GM11168 (cell line): Measurements from ENCODE around the gene KIRREL3.

Experiments used
- in situ Hi-C: fragments of 300-500 bp; cut with MboI; formaldehyde crosslinking; loops from one replicate; pipeline ENCODE4 v1.12.0; 2022; ENCODE audit warnings: low sequenced_read_pairs; ENCODE audit not compliant: unreplicated experiment

KIRREL3 gene

DNA sequence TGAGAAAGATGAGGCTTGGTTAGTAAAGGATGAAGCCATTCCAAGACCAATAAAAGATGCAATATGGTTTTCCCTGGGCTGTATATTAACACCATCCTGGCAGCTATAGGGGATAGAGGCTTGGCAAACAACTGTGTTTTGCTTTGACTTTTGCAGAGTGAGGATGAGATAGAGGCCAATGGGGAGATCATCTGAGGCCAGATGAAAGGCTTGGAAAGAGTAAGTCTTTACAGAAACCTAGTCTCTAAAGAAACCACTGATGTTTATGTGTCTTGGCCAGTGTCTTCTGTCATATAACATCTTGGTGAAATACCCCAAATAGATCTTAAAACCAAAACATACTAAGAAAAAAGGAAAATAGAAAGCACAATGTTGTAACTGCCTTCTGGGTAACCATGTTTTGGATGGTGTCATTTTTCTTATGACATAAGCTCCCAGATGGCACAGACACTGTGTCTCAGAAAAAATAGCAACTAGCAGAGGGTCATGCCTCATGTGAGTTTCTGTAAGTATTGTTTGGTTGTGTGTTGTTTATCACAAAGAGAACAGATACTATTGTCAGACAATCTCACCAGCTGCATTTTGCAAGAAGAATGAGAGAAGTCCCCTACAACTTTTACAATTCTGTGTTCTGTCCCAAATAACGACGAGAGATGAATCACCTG lies 339.7 kb downstream of the KIRREL3 start:
- in situ Hi-C loops: no loop called here

DNA sequence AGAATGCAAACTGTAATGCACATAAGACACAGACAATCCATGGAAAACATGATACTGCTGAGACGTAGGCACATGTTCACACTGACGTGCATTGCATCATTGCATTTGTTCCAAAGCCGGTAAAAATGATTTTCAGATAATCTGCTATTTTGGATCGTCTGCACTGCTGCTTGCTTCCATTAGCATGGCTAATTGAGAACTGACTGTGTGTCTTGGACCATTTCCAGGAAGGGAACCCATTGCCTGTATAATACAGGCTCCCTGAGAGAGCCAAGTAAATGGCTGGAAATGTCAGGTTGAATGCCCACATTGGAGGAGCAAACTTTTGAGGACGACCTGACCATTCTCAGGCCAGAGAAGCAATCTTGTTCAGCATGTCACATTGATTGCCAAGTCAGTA lies 340.2 kb downstream of the KIRREL3 start:
- in situ Hi-C loops: no loop called here

DNA sequence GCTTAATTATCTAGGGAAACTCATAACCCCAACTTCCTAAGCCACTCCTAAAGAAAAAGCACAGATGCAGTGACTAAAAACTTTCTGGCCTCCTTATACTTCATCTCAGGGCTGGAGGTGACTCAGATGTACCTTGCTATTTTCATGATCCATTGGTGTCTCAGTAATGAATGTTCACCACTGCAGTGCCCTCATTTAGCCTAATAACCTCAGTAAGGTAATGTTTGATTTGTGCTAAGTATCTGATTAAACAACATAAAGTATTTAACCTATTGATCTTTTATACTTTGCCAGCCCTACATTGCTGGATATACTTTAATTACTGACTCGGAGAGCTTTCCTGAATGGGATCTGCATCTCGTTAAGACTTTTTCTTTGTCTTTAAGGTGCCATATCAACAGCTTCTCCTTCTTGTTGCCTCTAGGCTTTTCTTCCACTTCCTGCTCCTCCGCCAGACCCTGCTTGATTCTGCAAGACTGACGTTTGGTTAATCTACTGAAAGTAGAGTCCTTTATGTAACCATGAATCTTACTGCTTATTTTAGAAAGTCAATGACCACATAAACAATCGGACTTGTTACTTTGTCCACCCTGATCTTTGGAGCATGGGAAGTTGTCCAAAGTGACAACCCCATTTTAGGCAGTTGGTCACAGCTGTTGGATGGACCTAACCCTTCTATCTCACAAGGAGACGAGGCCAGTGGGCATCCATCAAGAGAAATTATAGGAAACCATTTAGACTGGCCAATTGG lies 342.1 kb downstream of the KIRREL3 start:
- in situ Hi-C loops: no loop called here

DNA sequence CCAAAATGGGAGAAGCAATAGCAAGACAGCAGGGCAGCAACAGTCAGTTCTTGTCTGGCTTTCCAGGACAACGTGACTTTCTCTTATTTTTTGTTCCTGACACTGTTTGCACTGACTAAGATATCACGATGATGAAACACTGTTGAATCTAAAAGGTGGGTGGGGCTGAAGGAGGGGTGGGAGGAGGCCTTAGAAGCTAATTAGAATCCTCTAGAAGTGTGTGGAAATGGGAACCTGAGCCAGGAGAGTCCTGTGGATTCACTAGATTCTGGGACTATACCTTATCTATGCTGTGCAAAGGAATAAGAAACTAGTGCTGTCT lies 344.8 kb downstream of the KIRREL3 start:
- in situ Hi-C loops: no loop called here

DNA sequence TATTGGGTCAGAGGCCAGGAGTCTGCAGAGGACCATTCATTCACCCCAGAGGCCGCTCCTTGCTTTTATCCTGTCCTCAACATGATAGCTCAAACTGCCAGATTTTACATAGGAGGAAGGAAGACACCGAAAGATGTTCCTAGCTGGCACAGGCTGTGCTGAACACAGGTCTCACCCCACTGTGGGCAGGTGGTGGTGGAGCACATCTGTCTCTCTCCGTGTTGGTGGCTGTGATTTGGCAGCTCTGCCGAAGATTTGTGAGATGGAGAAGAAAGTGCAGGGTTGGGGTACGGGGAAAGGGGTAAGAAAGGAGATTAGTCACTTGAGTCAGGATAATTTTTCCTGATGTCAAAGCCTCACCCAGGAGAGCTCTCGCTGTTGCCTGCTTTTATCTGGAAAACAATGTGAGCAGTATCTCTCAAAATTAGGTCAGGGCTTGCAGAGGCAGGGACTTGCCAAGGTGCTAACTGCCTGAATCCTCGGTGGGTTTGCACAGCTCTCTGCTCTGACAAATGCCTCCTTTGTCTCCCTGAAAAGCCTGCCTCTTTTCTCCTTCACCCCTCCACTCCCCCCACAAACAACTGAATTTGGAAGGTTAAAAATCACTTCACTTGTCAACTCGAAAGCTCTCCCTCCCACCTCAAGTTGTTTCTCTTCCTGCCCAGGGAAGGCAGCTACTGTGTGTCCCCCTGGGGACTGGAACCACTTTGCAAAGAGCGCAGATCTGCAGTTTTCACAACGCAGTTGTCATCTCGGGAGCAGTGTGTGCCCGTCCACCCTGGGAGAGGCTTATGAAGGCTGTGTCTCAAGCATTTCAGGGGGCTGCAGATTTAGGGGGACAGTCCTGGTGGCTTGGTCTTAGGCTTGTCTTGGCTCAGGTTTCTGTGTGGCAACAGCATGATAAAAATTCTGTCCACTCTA lies 345.4 kb downstream of the KIRREL3 start:
- in situ Hi-C loops: no loop called here

DNA sequence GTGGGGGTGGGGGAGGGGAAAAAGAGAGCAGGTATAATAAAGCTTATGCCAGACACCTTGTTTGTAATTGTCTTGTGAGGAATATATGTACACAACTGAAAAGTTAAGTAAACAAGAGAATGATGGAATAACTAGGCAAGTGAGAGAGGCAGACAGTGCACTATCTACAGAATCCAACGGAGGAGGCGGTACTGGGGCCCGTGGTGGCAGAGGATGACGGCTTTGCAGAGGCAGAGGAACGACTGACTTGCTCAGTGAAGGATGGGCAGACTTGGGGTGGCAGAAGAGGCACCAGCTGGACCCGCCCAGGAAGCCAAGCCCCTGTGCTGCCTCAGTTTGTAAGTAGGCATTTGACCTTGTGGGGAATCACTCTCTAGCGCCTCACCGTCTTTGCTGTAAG lies 347.5 kb downstream of the KIRREL3 start:
- in situ Hi-C loops: no loop called here

DNA sequence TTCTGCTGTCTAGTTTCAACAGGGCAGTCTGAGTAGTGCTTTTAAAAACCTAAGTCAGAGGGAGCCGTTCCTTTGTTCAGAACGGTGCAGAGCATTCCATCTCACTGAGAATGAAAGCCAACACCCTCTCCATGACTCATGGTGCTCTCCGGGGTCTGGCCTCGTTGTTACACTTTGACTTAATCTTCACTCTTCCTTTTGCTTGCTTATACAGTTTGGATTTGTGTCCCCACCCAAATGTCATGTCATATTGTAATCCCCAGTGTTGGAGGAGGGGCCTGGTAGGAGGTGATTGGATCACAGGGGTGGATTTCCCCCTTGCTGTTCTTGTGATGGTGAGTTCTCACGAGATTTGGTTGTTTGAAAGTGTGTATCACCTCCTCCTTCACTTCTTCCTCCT lies 352.8 kb downstream of the KIRREL3 start:
- in situ Hi-C loops: no loop called here

DNA sequence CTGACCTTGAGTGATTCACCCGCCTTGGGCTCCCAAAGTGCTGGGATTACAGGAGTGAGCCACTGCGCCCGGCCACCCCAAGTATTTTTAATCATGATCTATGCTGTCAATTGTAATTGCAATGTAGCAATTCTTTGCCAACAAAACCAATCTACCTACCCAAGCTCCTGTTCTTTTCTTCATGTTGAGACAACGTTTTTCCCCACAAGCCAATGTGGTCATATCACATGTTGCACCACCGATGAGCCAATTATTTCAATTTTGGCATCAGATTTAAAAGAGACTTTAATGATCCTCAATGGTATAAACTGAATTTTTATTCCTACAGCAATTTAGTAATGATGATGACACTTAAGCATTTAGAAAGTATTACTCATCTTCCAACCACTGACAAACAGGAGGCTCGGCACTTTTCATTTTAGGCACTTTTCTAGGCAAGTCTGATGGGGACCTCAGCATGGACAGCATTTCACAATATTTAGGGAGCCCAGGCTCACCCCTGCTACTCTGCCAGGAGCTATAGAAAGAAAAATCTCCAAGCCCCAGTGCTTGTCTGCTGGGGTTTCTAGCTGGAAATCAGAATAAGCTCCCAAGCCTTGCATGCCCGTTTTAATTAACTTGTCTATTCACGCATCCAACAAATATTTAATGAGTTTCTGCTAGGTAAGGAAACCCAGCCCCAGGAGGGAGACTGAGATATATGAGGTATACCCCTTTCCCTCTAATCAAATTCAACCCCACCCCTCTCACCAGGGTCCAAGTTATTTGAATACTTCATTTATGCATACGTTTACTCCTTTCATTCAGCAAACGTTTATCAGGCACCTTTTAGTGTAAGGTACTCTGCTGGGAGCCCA lies 353.6 kb downstream of the KIRREL3 start:
- in situ Hi-C loops: no loop called here

DNA sequence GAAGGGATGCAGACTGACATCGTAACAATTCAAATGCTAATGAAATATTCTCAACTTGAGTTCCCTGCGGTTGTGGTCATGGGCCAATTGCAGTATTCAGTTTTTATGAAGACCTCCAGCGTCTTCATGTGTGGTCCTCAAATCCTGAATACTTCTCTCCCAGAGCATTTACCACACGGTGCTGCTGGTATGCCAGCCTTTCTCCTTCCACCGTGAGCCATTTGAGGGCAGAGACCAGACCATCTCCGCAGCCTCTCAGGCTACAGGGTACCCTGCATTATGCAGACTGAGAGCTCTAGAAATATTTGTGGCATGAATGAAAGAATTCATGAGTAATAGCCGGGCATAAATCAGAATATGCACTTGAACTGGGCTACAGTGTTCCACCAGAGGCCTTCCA lies 355.4 kb downstream of the KIRREL3 start:
- in situ Hi-C loops: no loop called here

DNA sequence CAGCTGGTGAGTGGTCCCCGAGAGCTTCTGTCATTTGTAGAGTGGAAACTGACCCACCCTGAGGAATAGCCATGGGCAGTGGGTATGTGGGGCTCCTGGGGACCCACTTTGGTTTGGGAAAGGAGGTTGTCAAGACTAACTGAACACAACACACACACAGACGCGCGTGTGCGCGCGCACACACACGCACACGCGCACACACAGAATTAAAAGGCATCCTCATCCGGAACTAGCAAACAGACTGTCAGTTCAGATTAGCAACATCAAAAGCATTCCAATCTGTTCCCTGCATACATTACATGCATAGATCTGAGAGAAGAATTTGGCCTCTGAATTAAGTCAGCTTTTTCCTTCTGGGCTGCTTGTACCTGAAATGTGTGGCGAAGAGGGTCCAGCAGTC lies 360.4 kb downstream of the KIRREL3 start:
- in situ Hi-C loops: no loop called here

DNA sequence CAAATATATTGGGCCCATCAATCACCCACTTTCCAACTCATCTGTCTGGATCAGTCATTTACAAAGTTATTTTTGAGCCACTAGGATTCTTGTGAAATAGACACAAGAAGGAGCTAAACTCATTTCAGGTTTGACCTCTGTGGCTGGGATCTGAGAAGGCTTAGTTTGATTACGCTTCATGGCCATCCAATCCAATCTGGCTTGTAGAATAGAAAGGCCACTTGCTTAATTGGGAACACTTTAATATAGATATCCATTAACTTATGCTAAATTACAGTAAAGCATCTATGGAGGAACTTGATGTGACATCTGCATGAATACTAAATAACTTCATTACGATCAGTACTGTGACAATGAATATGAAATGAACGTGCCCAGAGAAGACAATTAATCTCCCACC lies 360.9 kb downstream of the KIRREL3 start:
- in situ Hi-C loops: no loop called here

DNA sequence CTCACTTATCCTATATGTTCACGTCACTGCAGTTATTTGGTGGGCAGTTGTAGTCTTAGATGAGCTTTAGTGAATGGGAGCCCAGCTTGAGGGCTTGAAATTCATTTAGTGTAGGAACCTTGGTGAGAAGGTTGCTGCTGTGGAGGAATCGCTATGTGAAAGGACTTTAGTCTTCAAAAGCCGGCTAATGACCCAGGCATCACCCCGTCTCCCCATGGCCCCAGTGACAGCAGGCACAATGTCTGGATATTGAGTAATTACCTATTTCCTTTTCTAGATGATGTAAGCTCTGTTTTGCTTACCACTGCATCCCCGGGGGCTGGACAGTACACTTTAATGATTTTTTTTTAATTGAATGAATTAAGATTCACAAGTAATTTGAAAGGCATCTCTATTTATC lies 361.9 kb downstream of the KIRREL3 start:
- in situ Hi-C loops: no loop called here

DNA sequence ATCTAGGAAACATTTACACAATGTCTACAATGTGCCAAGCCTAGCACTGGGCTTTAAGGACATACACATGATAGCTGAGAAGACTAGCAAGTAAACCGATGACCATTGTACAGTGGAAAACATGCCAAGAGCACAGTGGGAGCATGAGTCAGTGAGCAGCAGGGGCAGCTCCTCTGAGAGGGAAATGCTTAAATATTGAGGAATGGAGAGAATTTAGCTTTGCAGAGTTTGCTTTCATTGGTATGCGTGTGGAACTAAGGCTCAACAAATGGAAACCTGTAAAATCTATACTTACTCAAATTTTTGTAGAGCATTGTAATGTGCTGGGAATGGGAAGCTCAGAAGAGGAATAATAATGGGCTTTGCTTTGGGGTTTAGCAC lies 362.8 kb downstream of the KIRREL3 start:
- in situ Hi-C loops: no loop called here

DNA sequence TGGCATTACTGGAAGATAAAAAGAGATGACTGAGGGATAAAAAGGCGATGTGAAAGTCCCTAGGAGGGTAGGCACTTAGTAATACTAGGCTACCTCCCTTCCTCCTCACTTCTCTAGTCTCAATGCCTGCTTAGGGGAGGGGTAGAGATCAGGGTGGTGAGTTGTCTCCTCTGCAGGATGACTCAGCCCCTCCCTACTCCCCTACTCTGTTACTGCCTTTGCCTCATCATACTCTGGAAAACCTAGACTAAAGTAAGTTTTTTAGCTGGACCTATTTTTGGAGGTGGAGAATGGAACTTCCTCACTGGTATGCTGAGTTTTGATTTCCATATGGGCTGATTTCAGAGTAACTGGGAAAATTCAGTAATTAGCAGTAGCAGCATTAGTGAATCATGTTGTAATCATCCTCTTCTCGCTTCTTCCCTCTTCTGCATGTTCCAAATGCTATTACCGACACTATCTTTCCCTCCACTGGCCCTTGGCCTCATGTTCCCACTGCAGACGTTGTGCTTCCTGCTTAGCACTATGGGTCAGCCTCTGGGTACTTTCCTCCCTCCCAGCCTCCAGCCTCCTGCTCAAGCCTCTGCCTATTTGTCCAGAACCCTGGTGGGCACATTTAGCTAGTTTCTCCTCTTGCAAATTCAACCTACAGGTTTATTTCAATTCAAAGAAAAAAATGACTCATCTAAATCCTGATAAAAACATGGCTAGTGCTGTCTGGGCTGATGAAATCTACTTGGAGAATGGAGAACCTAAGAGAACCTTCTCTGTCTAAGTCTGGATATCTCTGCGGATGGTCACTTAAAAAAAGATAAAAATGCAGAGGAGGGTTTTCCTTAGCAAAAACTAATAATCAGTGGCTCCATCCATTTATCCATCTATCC lies 363.4 kb downstream of the KIRREL3 start:
- in situ Hi-C loops: no loop called here

DNA sequence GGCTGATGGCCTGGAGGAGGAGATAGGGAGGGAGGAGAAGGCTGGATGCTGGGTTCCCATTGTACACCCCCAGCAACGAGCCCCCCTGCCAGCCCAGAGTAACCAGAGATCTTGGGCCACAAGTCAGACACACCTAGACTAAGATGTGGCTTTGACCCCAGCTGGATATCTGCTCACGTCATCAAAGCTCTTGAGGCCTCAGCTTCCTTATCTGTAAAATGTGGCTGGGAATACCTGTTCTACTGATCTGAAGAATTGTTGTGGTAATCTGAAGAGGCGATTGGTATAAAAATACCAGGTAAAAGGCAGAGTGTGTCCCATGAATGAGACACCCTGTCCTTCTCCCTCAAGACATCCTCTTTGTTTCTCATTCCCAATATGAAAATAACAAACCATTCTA lies 365.1 kb downstream of the KIRREL3 start:
- in situ Hi-C loops: no loop called here

DNA sequence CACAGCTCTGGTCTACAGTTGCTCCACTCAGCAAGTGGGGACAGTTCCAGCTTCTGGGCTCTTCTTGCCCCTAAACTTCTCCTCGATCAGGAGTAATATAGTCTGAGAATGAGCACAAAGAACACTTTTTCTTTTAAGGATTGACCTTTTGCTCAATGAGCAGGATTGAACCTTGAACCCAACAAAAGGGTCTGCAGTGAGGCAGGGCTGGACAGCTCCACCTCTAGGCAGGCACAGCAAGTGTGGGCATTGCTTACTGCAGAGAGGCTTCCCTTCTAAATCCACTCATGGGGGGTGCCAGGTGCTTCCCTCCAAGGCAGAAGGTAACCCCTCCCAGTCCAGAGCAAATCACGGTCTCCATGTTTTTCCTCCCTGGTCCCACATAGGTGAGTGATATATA lies 365.6 kb downstream of the KIRREL3 start:
- in situ Hi-C loops: no loop called here

DNA sequence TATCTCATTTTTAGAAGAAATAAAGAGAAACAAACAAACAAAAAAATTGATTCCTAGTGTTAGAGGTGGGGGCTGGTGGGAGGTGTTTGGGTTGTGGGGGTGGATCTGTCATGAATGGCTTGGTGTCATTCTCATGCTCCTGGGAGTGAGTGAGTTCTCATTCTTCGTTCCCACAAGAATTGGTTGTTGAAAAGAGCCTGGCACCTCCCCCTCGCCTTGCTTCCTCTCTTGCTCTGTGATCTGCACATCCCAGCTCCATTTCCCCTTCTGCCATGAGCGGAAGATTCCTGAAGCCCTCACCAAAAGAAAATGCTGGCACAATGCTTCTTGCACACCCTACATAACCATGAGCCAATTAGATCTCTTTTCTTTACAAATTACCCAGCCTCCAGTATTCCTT lies 367.2 kb downstream of the KIRREL3 start:
- in situ Hi-C loops: no loop called here

DNA sequence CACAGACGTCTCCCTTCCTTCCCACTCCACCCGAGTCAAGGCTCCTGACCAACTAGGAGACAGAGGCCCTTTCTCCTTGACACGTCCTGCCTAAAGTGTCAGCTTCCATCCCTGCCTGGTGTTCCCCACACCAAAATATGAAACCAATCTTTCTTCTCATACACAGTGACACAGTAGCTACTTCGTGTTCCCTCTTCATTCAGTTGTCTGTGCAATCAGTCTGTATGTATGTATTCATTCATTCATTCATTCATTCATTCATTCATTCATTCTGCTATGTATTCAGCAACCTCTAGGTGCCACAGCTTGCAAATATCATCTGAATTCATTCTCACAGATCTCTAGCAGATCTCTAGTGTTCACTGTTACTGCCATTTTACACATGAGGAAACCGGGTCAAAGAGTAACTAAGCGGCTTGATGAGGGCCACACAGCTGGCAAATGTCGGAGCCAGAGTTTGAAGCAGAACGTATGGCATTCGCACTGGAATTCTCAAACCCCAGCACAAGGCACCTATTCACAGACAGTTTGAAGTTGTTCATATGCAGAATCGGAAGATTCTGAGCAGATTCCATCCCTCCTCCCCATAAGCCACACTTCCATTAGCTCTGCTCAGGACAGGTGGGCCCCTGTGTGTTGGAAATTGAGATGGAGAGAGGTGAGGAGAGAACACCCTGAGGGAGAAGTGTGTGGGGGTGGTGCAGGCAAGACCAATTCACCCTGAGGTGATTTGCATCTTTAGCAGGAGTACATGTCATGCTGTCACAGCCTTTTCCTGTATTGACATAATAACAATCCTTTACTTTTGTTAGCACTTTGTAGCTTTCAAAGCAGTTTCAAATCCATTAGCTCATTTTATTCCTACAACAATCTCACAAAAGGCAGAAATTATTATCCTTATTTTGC lies 369.4 kb downstream of the KIRREL3 start:
- in situ Hi-C loops: no loop called here
